Stimulated activated CD4-positive, alpha-beta T cell treated with anti-CD3 and anti-CD28 coated beads, Interleukin-1b, Interleukin-23, amount 100 ng/mL, for 24 hours (primary cell): Measurements from ENCODE around the gene FGD5.

Experiments
- DNase-seq, 4 experiments: peaks; one replicate each; pipeline ENCODE4 v3.0.0-alpha.2; 2020; ENCODE audit warnings: low read depth in 4 of 4, low spot score in 1 of 4

The FGD5 gene

DNA sequence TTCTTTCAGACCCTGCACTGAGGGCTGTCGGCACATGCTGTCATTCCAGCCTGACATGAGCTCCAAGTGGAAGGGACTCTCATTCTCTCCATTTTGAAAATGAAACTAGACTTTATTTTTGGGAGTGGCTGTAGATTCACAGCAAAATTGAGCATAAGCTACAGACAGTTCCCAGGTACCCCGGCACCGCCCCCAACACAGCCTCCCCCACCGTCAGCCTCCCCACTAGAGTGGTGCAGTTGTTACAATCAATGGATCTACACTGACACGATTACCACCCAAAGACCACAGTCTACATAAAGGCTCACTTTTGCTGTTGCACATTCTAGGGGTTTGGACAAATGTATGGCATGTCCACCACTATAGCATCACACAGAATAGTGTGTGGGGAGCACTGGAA, 29.5 kb upstream of the FGD5 start:
- DNase-seq = no peak

- no peak for DNase-seq
Measured at GRCh38 chr3:14789640-14790285, 29.0 kb upstream of the FGD5 start.

DNA sequence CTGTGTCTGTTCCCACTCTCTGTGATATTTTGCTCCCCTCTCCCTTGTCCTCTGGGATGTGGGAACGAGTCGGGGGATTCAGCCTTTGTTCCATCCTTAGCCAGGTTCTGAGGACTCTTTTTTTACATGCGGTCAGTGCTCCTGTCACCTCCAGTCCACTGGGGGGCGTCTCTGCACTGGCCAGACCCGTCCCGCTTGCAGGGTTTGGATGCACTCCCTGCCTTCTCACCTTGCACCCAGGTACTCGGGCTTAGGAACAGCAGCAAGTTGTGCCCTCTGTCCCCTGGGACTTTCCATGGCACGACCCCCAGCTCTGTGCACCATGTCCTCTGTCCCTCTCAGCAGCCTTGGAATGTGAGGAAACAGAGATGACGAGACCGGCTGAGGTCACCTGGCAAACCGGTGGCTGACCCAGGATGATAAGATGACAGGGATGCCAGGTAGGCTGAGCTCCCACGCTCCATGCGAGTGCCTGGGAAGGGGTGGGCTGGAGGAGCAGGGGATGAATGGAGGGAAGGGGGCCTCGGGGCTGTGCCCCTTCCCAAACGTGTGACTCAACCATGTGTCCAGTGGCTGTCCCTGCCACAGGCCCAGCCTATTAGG, 27.3 kb upstream of the FGD5 start:
- peak in 2 of 4 experiments; percentile 9 to 44 for DNase-seq

GRCh38 chr3:14792691-14793121, 26.1 kb upstream of the FGD5 start:
- DNase-seq = no peak

- no peak for DNase-seq
Measured at GRCh38 chr3:14793126-14793857, 25.5 kb upstream of the FGD5 start.

DNA sequence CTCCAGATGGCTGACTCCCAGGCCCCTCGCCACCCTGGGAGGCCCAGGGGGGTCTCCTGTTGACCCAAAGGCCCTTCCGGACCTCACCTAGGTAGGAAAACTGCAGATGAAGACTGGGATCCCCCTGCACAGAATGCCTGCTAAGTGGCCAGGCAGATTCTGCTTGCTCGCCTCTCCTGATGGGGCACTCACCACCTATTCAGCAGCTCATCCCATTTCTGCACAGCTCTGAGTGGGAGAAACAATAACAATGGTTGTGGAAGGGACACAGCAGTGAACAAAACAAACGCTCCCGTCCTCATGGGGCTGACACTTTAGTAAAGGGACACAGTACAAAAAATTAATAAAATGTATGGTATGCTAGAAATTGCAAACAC, 24.9 kb upstream of the FGD5 start:
- no peak for DNase-seq

- no peak for DNase-seq
Measured at GRCh38 chr3:14794435-14794834, 24.3 kb upstream of the FGD5 start.

- no peak for DNase-seq
Measured at GRCh38 chr3:14795996-14796395, 22.8 kb upstream of the FGD5 start.

DNA sequence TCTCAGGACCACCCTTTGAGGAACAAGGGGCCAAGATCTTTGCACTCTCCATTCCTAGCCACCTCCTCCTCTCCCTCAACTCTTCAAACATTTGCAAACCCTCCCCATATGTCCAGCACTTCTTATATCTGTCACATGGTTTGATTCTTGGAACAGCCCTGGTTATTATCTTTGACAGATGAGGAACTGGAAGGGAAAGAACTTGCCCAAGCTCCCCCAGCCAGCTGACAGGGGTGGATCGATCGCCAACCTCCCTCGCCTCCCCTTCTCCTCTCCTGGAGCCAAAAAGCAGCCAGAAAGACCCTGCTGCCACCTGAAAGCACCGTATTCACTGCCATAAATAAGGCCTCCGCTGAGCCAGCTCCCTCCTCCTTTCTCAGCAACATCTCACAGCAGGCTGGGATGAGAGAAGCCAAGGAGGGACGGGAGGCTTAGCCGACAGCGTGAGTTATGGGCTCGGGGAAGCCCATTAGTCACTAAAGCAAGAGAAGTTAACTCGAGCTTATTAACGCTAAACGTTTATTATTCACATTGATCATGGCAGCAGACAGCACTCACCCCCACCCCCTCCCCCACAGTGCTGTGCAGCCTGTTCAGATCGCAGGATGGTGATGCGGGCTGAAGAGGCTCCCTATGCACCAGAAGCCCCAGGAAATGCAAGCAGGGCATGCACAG, 22.2 kb upstream of the FGD5 start:
- no peak for DNase-seq

- DNase-seq = no peak
Measured at GRCh38 chr3:14797731-14798130, 21.0 kb upstream of the FGD5 start.

GRCh38 chr3:14798231-14798630, 20.5 kb upstream of the FGD5 start:
- no peak for DNase-seq

- DNase-seq = no peak
Measured at GRCh38 chr3:14799146-14799545, 19.6 kb upstream of the FGD5 start.

GRCh38 chr3:14801031-14801430, 17.7 kb upstream of the FGD5 start:
- DNase-seq = no peak

GRCh38 chr3:14801668-14802380, 16.9 kb upstream of the FGD5 start:
- no peak for DNase-seq

DNA sequence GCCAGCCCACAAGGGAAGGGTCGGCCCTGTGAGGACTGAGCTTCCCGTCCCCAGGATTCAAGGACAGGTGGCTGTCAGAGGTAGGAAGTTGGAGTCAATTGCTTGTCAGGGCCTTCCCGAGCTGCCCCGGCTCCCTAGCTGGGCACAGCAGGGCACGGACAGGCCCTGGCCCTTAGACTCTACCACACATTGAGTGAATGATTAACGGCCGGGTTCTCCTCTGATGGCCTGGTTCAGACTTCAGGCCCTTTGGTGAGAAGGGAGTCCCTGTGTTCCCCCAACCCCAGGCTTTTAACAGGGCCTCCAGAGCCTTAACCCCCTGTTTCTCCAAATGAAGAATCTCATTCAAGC, 16.4 kb upstream of the FGD5 start:
- DNase-seq = no peak

DNA sequence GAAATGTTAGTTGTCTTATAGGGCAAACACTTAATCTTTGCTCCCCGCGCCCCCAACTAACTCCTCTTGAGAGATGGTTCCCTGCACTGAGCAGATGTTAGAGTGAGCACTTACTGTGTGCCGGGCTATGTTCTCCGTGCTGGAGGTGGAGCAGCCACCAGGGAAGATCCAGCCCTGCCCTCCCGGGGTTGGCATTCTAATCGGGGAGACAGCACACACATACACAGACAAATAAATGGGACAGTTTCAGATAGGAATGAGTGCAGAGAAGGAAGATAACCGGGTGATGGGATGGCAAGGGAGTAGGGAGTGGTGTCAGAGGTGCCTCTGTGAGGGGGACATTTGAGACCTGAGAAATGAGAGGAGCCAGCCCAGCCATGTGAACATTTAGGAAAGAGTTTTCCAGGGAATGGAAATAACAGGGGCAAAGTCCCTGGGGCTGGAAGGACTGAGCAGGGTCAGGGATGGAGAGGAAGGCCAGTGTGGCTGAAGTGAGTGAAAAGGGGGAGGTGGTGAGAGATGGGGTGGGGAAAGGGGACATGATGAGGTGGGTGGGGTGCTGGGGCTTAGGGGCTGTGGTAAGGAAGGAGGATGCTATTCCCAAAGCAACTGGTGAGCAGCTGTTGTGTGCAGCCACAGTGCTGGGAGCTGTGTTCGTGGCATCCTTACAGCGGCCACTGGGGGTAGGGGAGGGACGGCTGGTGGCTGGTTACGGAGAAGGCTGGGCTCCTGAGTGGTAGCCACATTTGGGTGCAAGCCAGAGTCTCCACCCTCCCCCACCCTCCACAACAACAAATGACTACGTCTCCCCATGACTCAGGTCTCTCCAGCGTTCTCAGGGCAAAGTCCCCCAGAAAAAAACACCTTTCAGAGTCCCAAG, 15.4 kb upstream of the FGD5 start:
- DNase-seq = no peak

GRCh38 chr3:14803981-14804834, 14.6 kb upstream of the FGD5 start:
- no peak for DNase-seq

DNA sequence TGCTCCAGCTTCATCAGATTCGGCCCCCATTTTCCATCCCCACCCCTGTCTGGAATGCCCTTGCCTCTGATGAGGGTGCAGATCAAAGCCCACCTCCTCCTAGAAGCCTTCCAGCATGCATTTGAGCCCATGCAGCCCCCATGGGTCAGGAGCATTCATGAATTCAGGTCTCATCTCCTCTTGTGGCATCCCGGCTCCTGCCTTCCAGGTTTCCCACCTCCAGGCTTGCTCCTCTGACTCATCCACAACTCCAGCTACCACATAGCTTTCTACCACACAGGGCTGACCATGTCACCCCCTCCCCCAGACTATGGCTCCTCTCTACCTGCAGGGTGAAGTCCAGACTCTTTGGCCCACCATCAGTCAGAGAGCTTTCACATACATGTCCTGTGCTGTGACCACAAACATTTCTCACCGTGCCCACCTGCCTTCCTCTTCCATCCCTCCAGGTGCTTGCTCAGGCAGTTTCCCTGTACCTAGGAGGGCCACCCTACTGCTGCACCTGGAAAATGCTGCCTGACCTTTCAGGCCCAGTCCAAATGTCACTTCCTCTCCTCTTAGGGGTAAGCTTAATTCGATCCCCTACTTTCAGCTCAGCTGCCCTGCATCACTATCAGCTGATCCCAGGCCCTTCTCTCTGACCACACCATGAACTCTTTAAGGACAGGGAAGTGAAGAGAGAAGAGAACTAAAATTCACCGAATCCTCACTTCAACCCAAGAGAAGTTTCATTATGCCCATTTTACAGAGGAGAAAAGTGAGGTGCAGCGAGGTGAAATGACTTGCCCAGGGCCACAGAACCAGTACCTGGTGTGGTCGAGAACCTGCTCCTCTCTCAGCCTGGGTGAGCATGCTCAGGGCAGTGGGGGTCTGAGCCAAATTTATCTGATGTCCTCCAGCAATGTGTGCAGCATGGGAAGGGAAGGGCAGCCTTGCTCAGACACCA, 13.7 kb upstream of the FGD5 start:
- no peak for DNase-seq
